ENCODE results near the gene AGPAT3.

Gene AGPAT3

DNA sequence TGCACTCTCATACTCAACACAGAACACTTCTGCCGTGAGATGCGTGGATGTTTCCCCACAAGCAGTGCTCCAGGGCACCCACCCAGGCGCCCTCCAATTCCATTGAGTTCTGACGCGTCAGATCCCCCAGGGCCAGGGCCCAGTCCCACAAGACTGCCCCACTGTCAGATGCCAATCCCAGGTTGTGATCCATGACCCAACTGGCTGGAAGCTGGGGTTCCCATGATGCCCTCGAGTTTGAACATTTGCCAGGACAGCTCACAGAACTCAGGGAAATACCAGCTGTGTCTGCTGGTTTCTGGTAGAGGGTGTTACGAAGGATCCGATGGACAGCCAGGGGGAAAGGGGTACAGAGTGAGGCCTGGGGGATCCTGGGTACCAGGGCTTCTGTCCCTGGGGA lies 58.4 kb downstream of the AGPAT3 start:
- DNase-seq (ENCODE audit: low spot score): no peak

DNA sequence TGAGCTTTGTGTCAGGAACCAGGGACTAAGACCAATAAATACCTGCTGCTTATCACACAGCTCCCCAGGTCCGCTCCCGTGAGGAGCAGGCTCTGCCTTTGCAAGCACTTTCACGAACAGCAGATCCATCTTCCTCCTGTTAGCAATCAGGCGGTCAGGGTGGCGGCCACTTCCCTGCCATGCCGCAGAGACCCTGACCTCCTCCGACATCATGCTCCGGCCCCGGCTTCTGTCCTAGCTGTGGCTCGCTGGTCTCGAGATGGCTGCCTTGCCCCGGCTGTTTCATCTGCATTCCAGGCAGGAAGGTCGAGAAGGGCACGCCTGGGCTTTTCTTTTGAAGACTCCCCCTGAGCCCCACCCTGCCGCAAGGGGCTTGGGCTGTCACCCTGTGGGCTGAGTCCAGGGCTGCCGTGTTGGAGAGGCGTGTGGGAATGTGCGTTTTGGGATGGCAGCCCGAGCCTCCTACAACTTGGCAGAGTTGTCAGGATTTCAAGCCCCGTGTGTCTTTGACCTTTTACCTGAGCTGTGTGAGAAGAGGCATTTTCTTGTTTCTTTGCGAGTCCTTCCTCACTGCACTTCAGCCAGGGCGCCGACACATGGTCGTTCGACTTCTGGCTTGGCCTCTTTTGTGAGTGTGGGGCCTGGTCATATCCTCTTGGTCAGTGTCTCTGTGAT lies 59.5 kb downstream of the AGPAT3 start:
- DNase-seq (ENCODE audit: low spot score): no peak

DNA sequence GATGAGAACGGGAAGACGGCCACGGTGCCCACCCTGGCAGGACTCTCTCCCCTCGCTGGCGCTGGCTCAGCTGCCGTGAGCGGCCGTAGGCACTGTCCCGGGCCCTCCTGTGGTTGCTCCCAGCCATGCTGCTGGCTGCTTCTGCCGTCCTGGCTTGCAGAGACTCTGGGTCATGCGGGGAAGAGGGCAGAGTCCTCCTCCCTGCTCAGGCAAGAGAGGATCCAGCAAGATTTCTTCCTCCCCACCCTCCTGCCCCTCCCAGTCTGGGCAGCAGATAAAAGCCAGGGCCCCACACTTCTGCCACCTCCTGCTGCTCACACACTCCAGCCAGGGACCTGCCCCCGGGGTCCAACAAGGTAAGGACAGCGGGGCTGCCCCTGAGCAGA lies 60.1 kb downstream of the AGPAT3 start:
- no peak for DNase-seq (ENCODE audit: low spot score)

DNA sequence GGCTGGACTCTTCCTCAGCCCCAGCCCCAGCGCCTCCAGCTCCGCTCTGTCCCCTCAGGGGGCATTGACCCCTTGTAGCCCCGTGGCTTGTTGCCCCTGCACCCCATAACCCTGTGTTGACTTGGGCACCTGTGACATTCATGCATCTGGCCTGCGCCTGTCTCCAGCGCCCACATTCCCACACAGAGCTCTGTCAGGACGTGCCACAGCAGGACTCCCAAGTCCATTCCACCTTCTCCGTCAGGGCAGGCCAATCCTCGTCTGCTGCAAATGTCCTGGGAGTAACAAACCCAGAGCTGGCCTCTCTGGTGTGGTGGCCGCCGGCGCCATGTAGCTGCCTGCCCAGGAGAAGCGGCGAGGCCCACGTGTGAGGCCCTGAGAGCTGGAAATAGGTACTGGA lies 60.6 kb downstream of the AGPAT3 start:
- DNase-seq (ENCODE audit: low spot score): no peak

DNA sequence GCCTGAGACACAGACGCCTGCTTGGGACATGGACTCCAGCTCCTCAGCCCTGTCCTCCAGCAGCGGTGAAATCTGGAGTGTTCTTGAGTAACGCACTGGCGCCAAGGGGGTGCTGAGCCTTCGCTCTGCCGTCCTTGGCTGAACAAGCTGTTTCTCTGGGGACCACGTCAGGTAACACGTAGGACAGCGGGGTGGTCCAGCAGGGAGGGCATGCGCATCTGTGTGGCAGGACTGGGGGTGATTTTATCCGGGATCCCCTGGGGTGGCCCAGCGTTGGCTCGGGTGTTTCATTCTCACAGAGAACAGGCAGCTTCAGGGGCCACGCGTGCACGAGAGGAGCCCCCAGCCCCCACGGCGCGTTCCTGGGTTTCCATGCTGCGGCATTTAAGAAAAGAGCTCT lies 61.2 kb downstream of the AGPAT3 start:
- DNase-seq (ENCODE audit: low spot score): no peak

- no peak for DNase-seq (ENCODE audit: low spot score)
Observed at GRCh38 chr21:43927591-43928221, 62.7 kb downstream of the AGPAT3 start.

GRCh38 chr21:43928222-43929125 lies 63.5 kb downstream of the AGPAT3 start:
- DNase-seq (ENCODE audit: low spot score): no peak

GRCh38 chr21:43929217-43929971 lies 64.4 kb downstream of the AGPAT3 start:
- DNase-seq (ENCODE audit: low spot score): no peak

- no peak for DNase-seq (ENCODE audit: low spot score)
Observed at GRCh38 chr21:43930074-43930847, 65.2 kb downstream of the AGPAT3 start.

GRCh38 chr21:43930848-43931375 lies 65.9 kb downstream of the AGPAT3 start:
- no peak for DNase-seq (ENCODE audit: low spot score)

GRCh38 chr21:43931489-43931888 lies 66.5 kb downstream of the AGPAT3 start:
- DNase-seq (ENCODE audit: low spot score): no peak

DNA sequence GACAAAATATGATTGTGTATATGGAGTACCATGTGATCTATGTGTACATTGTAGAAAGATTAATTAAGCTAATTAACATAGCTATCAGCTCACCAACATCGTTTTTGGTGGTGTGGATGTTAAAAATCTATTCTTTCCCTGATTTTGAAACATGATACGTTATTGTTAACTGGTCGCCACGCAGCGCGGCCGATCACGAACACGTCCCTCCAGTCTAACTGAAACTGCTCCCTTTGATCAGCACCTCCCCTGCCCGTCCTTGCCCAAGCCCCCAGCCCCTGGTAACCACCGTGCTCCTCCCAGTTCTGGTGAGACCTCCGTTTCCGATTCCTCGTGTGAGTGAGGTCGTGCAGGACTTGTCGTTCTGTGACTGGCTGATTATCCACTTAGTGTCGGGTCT lies 67.0 kb downstream of the AGPAT3 start:
- no peak for DNase-seq (ENCODE audit: low spot score)

GRCh38 chr21:43933199-43933598 lies 68.2 kb downstream of the AGPAT3 start:
- no peak for DNase-seq (ENCODE audit: low spot score)

DNA sequence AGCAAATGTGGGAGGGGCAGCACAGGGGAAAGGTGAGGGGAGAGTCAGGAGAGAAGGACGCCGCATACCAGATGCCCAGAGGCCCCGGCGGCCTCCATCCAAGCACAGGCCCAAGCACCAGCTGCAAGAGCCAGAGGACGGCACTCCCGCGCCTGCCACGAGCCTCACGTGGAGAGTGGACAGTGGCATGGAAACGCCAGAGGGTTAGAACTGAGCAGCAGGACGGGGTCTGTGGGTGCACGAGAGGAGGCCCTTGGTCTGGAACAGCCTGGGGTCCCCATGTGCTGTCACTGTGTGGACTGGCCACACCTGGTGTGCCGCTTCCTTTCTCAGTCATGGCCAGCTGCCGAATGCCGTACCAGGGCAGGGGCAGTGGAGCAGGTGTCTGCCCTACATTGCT lies 68.7 kb downstream of the AGPAT3 start:
- no peak for DNase-seq (ENCODE audit: low spot score)

DNA sequence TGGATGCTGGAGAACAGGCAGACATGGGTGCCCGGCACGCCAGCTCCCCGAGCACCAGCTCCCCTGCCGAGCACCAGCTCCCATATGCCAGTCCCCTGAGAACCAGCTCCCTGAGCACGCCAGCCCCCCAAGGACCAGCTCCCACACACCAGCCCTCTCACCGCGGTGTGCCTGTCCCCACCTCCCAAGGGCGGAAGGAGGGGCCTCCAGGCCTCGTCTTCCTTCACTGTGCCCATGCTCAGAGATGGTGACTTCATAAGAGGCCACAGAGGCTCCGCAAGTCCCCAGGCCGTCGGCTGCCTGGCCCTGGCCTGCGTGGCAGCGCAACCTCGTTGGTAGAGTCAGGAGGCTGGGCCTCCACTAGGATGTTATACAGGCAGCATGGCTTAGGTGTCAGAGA lies 69.1 kb downstream of the AGPAT3 start:
- no peak for DNase-seq (ENCODE audit: low spot score)

- no peak for DNase-seq (ENCODE audit: low spot score)
Observed at GRCh38 chr21:43934716-43935705, 70.0 kb downstream of the AGPAT3 start.

DNA sequence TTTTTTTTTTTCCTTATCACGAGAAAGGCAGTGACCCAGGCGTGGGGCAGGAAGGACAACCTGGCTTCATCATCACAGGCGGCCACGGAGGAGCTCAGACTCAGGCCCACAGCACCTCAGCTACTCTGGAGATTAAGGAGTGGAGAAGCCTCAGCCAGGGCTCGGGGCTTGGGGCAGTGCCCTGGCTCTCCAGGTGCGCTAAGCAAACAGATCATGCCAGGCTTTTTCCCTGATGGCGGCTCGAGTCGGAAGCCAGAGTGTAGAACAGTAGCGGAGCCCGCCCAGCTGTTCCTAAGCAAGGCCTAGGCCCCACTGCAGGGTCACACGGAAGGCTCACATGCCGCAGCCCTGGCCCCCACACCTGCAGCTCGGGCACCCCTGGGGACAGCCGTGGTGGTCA lies 70.7 kb downstream of the AGPAT3 start:
- DNase-seq (ENCODE audit: low spot score): no peak

DNA sequence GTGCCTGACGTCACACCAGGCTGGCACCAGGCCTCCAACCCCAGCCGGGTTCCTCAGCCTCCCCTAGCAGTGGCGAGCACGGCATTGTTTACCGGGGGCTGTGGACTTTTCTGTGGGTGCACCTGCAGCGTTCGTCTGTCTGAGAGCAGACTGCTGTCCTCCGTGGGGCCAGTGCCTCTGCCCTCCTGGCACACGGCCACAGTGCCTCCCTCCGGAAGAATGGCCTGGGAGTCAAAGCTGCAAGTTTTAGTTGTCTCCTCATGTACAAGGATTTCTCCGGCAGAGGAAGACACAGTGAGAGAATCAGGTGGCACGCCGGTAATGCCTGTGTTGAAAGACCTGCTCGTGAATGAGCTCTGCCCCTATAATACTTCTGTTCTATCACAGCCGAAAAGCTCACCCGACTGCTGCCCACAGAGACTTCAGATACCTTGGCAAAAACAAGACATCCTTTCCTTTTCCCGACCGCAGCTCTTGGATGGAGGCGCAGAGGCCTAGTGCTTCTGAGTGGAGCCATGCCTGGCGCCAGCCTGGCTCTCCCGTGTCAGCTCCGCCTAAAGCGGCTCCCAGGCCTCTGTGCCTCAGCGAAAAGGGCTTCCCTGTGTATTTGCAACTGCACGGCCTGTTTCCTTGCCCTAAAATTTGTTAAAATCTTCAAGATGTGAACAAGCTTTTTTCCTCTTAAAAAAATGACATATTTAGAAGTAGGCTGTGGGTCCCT lies 71.4 kb downstream of the AGPAT3 start:
- DNase-seq (ENCODE audit: low spot score): peak; percentile 68
